Limb (tissue), 2 donors: Measurements from ENCODE around the gene ENPP3.
"Not testable (repeated sequence)": the region's sequence is repeated elsewhere in the genome, so short reads cannot be mapped to it uniquely, and the experiment has no call there.

ENCODE experiments used
- DNase-seq, 2 donors: peaks; one replicate each; pipeline ENCODE4 v3.0.0-alpha.2; 2016; ENCODE audit errors: extremely low spot score in 2 of 2

The ENPP3 gene

DNA sequence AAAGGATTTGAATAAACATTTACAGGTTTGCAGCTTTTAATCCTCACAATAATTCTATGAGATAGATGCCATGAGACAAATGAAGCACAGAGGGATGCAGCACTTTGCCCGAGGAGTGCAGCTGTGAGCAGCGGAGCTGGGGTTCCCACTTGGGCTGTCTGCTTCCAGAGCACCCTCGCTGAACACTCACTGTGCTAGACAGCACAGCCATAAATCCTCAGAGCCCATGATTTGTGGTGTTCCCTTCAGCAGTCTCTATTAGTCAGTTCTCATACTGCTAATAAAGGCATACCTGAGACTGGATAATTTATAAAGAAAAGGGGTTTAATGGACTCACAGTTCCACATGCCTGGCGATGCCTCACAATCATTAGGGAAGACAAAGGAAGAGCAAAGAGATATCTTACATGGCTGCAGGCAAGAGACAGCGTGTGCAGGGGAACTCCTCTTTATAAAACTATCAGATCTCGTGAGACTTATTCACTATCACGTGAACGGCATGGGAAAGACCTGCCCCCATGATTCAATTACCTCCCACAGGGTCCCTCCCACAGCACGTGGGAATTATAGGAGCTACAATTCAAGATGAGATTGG, 99.0 kb downstream of the ENPP3 start:
- DNase-seq, result no peak

DNA sequence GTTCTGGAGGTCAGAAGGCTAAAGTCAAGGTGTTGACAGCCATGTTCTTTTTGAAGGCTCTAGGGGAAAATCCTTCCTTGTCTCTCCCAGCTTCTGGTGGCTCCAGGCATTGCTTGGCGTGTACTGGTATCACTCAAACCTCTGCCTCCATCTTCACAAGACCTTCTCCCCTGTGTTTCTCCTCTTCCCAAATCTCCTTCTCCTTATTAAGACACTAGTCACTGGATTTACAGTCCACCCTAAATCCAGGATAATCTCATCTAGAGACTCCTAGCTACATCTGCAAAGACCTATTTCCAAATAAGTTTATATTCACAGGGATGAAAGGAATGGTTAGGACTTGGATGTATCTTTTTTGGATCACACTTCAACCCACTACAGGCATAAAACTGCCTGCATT, 99.7 kb downstream of the ENPP3 start:
- no peak for DNase-seq

DNA sequence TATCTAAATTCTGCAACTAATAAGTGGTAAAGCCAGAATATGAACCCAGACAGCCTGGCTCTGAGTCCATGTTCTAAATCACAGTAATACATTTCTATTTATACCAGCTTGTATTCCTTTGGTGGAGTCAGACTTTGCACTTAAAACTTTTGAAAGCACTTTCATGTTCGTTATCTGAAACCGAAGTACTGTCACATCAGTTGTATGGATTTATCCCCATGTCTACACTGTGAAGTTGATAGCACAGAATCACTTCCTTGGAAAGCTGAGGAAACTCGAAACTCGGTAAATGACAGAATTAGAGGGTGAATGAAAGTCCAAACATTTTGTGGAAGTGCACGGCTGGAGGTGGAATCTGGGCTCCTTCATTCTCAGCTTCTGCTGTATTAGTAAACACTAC, 102.0 kb downstream of the ENPP3 start:
- no peak for DNase-seq

GRCh38 chr6:131740161-131740560, 103.1 kb downstream of the ENPP3 start:
- no peak for DNase-seq

DNA sequence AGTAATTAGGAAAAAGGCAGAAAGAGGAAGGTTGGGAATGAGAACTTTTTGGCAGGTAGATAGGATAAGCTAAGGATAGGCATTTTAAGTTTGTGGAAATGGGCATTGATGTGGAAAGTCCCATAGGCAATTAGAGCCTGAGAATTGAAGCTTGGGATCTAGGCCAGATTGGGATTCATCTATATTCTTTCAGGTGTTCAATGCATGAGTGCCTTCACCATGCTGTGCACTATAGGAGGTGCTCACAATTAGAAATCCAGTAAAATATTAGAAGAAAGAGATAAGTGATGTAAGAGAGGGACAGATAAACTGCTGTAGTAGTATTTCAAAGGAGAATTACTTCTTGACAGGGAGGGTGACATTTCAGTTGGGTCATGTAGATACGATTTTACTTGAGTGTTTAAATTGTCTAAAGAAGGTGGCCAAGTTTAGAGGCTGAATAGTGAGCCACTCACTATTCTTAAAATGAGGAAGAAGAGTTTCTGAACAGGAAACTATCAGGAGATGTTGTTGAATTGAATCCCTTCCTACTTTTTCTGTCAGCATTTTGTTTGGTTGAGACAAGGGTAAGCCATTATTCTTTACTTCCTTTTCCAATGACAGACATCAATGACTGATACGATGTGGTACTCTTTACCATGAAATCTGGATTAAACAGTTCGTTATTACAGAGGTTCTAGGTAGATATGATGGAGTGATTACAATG, 104.7 kb downstream of the ENPP3 start:
- DNase-seq, result no peak

DNA sequence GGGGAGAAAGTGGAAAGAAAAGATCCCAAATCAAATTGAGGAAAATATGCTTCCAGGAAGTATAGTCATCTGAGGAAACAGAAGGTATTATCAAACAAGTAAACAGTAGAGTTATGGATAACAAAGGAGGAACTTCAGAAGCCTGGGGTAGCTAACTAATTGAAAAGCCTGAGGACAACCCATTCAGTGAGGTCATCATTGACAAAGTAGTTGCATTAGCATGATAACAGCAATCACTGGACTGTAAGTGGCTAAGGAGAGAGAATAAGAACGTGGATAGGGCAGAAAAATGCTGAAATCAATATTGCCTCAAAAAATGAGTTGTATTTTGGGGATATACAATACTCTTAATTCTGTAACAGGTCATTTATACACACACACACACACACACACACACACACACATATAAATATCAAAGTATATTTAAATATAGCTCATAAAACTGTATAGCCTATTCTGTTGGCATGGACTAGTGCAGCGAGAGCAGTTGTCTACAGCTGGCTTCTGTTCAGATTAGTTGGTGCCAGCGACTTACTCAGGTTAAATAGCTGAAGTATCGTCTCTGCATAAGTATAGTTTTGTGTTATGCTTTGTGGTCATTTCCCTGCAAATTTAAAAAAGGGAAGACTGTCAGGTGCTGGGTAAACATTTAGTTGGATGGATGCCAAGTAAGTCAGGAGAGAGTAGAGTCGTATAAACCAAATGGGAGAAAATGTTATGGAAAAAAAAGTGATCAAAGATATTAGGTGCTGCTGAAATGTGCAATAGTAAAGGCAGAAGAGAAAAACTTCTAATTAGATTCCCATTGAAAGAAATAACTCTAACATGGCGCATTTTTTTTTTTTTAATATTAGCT, 107.6 kb downstream of the ENPP3 start:
- DNase-seq, result no peak

GRCh38 chr6:131745476-131745875, 108.4 kb downstream of the ENPP3 start:
- no peak for DNase-seq

GRCh38 chr6:131747821-131748353, 110.8 kb downstream of the ENPP3 start:
- no peak for DNase-seq

DNA sequence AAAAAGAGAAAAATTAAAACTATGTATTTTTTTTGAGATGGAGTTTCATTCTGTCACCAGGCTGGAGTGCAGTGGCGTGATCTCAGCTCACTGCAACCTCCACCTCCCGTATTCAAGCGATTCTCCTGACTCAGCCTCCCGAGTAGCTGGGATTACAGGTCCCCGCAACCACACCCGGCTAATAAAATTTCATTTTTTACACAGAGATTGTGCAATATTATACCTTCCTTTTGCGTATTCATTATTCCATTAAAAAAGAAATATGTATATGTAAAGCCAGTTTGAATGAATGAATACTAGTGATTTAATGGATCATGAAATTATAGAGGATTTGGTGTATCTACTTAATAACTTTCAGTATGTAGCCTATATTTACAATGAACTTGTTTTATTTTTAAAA, 111.9 kb downstream of the ENPP3 start:
- DNase-seq, result no peak

DNA sequence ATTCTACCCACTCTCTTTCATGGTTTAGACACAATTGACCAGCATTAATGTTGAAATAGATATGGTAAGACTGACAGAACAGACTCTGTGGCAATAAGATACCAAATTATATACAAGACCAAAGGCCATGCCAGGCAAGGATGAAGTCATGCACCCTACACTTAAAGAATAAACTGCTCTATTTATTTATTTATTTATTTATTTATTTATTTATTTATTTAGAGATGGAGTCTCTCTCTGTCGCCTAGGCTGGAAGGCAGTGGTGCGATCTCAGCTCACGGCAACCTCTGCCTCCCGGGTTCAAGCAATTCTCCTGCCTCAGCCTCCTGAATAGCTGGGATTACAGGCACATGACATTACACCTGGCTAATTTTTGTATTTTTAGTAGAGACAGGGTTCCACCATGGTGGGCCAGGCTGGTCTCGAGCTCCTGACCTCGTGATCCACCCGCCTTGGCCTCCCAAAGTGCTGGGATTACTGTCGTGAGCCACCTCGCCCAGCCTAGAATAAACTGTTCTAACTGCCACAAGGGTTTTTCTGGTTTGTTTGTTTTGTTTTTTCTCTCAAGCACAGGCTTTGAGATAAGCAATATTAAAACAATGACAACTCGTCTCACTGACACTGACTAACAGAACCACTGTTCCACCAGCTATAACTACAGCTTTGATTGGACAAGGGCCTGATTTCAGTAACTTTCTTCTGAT, 114.1 kb downstream of the ENPP3 start:
- not testable (repeated sequence) for DNase-seq

DNA sequence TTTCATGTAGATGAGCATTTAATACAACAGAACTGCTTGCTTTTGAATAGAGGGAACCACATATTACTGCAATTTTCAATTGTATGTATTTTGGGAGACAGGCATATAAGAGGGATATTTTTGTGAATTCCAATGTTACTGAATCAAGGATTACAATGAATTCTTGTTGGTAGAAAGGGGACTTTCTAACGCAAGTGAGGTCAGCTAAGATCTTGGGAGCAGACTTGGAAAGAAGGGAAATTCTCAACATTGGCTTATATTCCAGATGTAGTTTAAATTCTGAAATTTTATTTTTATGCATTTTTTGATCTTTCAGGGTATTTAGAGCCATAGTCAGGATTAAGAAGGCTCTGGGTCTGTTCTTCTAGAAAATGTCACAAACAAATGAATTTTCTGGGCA, 117.0 kb downstream of the ENPP3 start:
- DNase-seq, result no peak

GRCh38 chr6:131754715-131755567, 117.8 kb downstream of the ENPP3 start:
- no peak for DNase-seq

DNA sequence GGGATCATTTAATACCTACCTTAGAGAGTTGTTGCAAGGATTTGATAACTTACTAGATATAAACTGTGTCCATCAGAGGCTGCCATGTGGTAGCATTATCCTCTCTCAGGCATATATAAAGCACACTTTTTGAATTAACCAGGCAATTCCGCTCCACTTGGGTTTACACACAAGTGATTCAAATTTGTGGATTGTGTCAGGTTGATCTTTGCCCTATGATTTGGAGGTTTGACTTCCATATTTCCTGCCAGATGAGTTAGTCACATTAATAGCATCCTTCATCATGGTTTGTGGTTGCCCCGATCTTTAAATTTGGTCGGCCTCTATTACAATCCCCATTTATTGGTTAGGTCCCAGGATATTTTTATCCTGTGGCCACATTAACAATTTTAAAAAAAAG, 118.5 kb downstream of the ENPP3 start:
- no peak for DNase-seq

DNA sequence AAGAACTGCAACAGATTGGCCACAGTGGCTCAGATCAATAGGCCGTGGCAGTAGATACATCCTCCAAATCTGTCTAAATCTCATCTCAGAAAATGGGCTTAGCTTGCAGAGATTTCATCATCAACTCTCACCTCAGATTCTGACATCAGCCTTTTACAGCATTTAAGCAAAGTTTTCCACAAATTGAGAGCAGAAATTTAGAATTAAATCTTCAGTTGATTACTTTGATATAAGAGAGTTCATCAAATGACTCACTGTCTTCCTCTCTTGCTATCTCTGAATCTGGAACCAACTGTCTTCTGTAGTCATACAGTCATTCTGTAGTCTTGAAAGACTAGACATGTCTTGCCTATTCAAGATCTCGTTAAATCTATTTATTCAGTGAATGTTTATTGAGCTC, 118.9 kb downstream of the ENPP3 start:
- no peak for DNase-seq

DNA sequence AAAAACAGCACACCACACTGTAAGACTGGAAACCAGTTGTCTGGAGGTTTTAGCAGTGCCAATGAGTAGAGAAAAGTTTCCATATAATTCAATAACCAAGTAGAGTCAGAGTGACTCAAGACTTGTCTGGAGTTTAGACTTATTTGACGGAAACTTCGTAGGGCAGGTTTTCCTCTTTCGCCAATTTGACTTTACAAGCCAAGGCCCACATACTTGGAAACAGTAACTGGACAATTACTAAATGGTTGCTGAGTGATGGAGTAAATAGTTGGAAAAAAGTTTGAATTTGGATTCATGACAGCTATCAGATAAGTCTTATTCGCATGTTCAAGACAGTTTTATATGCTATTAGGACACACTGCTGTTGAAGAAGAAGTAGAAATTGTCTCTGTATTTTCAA, 121.8 kb downstream of the ENPP3 start:
- peak in 1 of 2 donors; percentile 36 for DNase-seq

DNA sequence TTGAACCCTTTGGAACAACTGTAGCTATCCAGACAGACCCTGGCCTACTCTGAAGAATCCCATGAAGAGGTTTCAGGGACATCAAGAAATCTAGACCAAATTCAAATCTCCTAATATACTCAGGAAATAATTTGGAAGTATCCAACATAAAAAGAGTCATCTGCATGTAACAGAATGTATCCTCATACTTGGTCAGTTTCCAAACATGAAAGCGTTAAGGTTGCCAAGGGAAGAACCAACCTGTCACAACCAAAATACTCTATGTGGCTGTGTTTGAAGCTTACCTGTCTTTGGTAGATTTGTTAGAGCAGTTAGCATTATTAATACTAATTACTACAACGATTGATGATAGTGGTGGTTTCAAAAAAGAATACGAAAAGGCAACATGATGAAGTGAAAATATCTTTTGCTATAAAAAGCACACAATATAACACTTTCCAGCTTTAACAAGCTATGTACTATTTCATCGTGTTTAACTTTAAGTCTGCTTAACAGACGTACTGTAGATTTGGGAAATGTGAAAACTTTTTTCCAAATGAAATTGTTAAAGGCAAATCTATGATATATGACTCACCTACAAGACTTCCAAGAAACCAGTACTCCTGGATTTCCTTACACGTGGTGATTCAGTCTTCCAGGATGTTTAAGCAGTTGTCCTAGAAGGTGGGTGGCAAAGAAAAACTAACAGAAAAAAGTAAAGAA, 124.1 kb downstream of the ENPP3 start:
- DNase-seq, result no peak

- DNase-seq, result no peak
Measured at GRCh38 chr6:131761762-131762067, 124.6 kb downstream of the ENPP3 start.

DNA sequence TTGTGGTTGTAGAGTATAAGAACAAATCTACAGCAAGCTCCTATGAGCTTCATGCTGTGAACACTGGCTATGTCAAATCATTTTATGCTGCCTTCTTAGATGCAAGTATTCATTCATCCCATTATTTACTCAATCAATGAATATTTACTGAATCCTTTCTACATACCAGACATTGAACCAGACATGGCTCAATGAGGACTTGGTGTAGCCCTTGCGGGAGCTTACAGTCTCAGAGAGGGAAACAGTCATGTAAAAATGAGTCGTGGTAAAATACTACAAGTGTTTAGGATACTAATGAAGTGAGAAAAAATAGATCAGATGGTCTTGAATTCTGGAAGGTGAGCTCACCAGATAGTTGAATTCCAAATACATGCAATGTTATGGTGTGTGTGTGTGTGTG, 125.9 kb downstream of the ENPP3 start:
- DNase-seq, result no peak

- no peak for DNase-seq
Measured at GRCh38 chr6:131763749-131764148, 126.6 kb downstream of the ENPP3 start.

GRCh38 chr6:131764350-131764749, 127.2 kb downstream of the ENPP3 start:
- DNase-seq, result no peak
